ENCODE results near the gene NOM1.
"Not testable (repeated sequence)": the region's sequence is repeated elsewhere in the genome, so short reads cannot be mapped to it uniquely, and the experiment has no call there.

NOM1 gene

DNA sequence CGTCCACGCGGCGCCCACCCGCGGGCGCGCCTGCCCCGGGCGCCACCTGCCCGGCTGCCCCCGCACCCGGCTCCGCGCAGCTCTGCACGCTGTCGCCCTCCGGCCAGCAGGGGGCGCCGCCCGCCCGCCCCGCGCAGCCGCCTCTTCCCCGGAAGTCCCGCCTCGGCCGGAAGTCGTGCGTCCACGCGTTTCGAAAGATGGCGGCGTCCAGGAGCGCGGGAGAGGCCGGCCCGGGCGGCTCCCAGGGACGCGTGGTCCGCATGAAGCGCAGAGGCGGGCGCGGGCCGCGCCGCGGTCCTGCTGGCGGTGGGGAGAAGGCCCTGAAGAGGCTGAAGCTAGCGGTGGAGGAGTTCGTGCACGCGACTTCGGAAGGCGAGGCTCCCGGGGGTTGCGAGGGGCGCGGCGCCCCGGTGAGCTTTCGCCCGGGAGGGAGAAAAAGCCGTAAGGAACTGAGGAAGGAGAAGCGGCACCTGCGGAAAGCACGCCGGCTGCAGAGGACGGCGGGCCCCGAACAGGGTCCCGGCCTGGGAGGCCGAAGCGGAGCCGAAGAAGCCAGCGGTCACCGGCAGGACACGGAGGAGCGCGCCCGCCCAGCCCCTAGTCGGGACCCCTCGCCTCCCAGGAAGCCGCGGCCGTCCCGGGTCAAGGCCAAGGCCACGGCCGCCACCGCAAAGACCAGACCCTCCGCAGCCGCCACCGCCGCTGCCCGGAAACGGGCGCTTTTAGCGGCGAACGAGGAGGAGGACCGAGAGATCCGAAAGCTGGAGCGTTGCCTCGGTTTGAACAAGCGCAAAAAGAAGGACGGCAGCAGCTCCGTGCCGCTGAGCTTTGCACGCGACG lies at the start of gene NOM1:
Gene NOM1 (plus strand): TSS at position 172 of the 840 bp plus-strand sequence. CDS start 26 bp downstream, at position 198.
- in situ Hi-C loops (cut with MboI; ENCODE audit: low sequenced_read_pairs): loop anchor here (25.0 kb wide), 1 partner anchor 313 kb away; no protein-coding TSS in a partner anchor

GRCh38 chr7:156900093-156900492 lies 49.4 kb upstream of the NOM1 start:
- in situ Hi-C loops (cut with MboI; ENCODE audit: low sequenced_read_pairs): not testable (repeated sequence)

DNA sequence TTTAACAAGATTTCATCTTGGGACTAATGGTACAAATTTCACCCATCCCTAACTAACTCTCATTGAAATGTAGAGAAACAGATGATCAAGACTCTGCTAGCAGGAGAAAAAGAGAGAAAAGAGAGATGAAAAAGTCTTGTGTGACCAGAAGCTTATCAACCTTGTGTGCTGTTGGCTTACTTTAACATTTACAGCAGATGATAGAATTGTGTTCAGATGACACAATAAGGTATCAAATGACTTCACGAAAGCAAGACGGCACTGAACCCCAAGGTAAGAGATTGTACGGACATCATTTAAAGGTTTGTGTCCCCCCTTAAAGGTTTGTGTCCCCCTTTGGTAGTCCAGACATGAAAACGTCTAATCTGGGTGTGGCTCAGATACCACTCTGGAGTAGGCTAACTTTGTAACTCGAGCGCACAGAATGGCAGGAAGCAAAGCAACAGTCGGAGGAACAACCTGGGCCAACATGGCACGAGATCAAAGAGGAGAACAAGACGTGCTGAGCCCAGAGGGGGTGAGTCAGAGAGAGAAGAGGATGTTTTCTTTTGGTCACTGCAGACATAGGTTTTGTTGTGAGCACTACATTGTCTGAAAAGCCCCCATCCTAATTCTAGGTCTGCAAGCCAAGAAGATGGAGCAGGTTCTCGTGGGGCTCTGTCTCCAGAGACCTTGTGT lies 46.1 kb upstream of the NOM1 start:
- in situ Hi-C loops (cut with MboI; ENCODE audit: low sequenced_read_pairs): no loop called here

- in situ Hi-C loops (cut with MboI; ENCODE audit: low sequenced_read_pairs): no loop called here
These were observed 43.3 kb upstream of the NOM1 start for GRCh38 chr7:156906200-156906649.

GRCh38 chr7:156907656-156908055 lies 41.9 kb upstream of the NOM1 start:
- in situ Hi-C loops (cut with MboI; ENCODE audit: low sequenced_read_pairs): no loop called here

DNA sequence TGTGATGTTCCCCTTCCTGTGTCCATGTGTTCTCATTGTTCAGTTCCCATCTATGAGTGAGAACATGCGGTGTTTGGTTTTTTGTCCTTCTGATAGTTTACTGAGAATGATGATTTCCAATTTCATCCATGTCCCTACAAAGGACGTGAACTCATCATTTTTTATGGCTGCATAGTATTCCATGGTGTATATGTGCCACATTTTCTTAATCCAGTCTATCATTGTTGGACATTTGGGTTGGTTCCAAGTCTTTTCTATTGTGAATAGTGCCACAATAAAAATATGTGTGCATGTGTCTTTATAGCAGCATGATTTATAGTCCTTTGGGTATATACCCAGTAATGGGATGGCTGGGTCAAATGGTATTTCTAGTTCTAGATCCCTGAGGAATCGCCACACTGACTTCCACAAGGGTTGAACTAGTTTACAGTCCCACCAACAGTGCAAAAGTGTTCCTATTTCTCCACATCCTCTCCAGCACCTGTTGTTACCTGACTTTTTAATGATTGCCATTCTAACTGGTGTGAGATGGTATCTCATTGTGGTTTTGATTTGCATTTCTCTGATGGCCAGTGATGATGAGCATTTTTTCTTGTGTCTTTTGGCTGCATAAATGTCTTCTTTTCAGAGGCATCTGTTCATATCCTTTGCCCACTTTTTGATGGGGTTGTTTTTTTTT lies 39.8 kb upstream of the NOM1 start:
- in situ Hi-C loops (cut with MboI; ENCODE audit: low sequenced_read_pairs): not testable (repeated sequence)

DNA sequence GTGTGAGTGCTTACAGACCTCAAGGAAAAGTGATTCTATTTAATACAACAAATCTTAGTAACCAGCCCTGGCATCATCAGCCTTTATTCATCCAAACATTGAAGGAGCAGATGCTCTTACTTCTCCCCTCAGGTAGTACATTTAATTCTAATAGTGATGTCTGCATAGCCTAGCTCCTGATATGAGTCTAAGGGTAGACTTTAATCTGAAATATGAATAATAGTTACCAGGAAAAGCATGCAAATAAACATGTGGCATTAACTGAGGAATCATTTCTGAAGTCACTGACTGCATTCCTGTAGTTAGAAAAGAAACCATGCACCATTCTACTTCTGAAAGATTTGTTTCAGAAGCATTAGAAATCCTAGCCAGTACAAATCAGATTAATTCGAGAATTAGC lies 30.9 kb upstream of the NOM1 start:
- in situ Hi-C loops (cut with MboI; ENCODE audit: low sequenced_read_pairs): no loop called here

- in situ Hi-C loops (cut with MboI; ENCODE audit: low sequenced_read_pairs): no loop called here
These were observed 30.3 kb upstream of the NOM1 start for GRCh38 chr7:156919132-156919713.

DNA sequence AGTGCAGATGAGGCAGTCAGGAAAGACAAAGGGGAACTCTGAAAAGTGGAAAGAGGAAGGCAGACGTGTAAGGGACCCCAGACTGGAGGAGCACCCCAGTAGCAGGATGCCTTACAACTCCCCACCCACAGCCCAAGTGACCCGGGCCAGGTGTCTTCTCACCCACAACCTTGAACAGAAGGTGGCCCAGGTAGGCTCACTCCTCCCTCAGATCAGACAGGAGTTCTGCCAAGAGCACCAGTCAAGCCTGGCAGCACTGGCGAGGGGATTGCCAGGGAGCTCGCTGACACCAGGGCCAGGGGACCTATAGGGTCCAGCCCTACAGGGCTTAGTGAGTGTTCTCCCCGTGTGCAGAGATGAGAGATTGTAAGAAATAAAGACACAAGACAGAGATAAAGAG lies 29.4 kb upstream of the NOM1 start:
- in situ Hi-C loops (cut with MboI; ENCODE audit: low sequenced_read_pairs): no loop called here

DNA sequence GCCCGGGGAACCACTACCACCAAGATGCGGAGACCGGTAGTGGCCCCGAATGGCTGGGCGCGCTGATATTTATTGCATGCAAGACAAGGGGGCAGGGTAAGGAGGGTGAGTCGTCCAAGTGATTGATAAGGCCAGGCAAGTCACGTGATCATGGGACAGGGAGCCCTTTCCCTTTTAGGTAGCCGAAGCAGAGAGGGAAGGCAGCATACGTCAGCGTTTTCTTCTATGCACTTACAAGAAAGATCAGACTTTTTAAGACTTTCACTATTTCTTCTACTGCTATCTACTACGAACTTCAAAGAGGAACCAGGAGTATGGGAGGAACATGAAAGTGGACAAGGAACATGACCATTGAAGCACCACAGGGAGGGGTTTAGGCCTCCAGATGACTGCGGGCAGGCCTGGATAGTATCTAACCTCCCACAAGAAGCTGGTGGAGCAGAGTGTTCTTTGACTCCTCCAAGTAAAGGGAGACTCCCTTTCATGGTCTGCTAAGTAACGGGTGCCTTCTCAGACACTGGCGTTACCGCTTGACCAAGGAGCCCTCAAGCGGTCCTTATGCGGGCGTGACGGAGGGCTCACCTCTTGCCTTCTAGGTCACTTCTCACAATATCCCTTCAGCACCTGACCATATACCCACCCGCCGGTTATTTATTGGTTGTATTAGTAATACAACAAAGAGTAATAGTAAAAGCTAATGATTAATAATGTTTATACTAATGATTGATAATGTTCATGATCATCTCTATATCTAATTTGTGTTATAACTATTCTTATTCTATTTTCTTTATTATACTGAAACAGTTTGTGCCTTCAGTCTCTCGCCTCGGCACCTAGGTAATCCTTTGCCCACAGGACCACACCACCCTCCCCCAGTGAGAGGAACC lies 28.8 kb upstream of the NOM1 start:
- in situ Hi-C loops (cut with MboI; ENCODE audit: low sequenced_read_pairs): not testable (repeated sequence)

DNA sequence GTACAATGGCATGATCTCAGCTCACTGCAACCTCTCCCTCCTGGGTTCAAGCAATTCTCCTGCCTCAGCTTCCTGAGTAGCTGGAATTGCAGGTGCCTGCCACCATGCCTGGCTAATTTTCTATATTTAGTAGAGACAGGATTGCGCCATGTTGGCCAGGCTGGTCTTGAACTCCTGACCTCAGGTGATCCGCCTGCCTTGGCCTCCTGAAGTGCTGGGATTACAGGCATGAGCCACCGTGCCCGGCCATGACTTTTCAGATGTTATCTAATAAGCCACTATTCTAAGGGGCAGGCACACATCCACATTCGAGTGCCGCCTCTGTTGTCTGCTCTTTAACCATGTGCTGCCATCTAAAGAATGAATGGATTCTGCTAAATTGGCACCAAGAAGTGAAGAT lies 27.2 kb upstream of the NOM1 start:
- in situ Hi-C loops (cut with MboI; ENCODE audit: low sequenced_read_pairs): not testable (repeated sequence)

GRCh38 chr7:156925821-156926220 lies 23.7 kb upstream of the NOM1 start:
- in situ Hi-C loops (cut with MboI; ENCODE audit: low sequenced_read_pairs): not testable (repeated sequence)

DNA sequence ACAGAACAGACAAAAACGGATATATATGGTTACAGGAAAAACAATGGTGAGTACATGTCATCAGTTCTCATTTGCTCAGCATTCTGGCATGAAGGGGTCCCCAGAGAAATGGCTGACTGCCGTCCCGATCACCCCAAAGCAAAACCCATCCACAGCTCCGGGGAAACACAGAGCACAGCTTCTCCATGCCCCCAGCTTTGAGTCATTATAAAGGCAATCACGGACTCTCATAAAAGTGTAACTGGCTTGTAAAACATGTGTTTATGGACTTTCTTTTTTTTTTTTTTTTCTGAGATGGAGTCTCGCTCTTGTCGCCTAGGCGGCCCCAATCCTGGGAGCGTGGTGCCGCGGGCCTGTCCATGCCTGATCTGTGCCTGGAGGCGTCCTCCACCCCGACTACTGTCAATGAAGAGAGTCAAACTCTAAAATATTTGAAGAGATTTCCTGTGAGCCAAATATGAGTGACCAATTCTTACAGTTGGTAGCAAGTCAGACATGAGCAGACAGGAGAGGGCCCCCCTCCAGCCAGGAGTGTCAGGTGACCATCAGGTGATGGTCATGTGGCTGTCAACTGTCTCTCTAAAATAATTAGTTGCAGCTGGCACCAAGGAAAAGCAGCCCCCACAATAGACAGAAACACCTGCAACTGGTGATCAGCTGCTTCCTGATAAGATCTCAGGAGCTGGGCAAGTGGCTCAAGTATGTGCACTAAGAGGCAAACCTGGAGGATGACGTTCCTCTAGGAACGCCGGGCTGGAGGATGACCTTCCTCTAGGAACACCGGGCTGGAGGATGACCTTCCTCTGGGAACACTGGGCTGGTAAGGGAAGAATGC lies 21.7 kb upstream of the NOM1 start:
- in situ Hi-C loops (cut with MboI; ENCODE audit: low sequenced_read_pairs): no loop called here

DNA sequence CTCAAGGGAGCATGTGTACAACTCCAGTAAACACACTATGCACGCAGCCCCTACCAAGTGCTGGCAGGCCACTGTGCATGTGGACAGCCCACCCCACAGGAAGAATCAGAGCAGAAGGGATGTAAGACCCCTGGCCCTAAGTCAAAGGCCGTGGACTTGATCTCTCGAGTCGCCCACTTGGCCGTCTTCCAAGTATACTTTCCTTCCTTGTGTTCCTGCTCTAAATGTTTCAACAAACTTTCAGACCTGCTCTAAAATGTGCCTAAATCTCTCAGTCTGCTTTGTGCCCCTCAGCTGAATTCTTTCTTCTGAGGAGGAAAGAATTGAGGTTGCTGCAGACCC lies 21.1 kb upstream of the NOM1 start:
- in situ Hi-C loops (cut with MboI; ENCODE audit: low sequenced_read_pairs): no loop called here

GRCh38 chr7:156929789-156930539 lies 19.5 kb upstream of the NOM1 start:
- in situ Hi-C loops (cut with MboI; ENCODE audit: low sequenced_read_pairs): no loop called here

GRCh38 chr7:156932006-156932405 lies 17.5 kb upstream of the NOM1 start:
- in situ Hi-C loops (cut with MboI; ENCODE audit: low sequenced_read_pairs): no loop called here

DNA sequence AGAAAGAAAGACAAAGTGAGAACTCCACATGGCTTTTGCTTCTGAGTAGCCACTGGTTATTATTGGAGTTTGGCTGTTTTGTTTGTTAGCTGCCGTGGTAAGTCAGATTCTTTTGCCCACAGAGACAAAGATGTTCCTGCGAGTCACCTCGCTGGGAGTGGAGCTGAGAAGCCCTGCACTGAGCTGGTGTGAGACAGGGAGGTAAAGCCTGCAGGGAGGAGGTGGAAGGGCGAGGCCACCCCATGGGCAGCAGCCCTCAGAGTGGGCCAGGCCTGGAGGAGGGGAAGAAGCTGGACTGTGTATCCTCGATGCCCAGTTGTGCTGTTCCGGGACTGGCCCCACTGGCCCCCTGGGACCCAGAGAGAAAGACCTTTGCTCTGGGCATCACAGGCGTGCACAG lies 14.3 kb upstream of the NOM1 start:
- in situ Hi-C loops (cut with MboI; ENCODE audit: low sequenced_read_pairs): no loop called here

- in situ Hi-C loops (cut with MboI; ENCODE audit: low sequenced_read_pairs): not testable (repeated sequence)
These were observed 12.7 kb upstream of the NOM1 start for GRCh38 chr7:156936766-156937165.

Data from HL-60/S4 treated with retinoic acid at 250 ng/mL for 4 days and 3 days (cell line).